ENCODE results near the gene PAK4.

- TF ChIP-seq EP300 (IDR thresholded peaks at IDR 0.05) (no peak), POLR2A (IDR thresholded peaks at IDR 0.05) (no peak), POLR2AphosphoS5 (IDR thresholded peaks at IDR 0.05) (no peak), CTCF (IDR thresholded peaks at IDR 0.05) (no peak)
These were observed 13.2 kb upstream of the PAK4 start for GRCh38 chr19:39112338-39112890.
